GM12872 (cell line): ENCODE data around the gene MICAL1.

ENCODE experiments used
- CTCF ChIP-seq: IDR thresholded peaks from 3 replicates; pipeline ENCODE4 v1.5.1; 2011; ENCODE audit warnings: low read depth, mild to moderate bottlenecking, low read length, moderate library complexity; ENCODE audit not compliant: insufficient read depth

Gene MICAL1

DNA sequence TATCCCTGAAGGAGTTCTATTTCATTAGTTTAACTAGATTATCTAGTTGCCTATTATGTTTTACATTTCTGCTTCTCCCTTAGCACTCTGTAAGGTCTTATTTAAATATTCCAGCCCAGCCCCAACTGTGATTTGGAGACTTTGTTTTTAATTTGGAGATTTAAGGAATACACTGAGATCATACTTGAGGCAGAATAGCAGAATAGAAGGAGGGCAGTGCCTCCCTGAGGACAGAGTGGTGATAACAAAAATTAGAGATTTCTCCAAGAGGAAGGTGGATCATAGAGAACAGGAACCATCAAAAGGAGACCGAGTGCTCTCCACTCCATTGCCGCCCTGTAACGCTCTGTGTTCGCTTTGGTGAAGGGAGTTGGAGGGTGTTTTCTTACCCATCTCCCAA, 58.6 kb downstream of the MICAL1 start:
- no peak for TF ChIP-seq CTCF

DNA sequence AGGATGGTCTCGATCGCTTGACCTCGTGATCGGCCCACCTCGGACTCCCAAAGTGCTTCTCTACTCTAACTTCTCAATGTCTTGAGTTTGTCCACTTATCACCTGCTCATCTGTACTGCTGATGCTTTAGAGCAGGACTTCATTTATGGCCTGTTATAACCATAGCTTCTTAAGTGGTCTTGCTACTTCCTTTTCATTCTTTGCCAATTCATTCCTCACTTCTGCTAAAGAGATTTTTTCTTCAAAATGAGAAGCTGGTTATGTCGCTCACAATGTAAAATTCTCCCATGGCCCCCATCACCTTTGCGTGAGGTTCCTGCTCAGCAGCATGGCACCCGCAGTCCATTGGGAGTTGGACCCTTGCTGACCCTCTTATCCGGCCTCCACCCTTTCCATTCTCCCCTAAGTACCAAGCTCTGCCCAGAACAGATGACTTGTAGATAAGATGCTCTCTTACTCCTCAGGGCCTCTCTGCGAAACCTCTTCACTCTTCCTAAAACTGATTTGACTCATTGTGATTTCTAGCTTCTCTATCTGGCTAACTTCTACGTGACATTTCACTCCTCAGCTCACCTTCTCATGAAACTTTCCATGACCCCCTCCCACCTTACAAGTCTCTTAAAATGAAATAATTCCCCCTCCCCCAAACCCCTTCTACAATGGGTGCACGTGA, 59.4 kb downstream of the MICAL1 start:
- no peak for TF ChIP-seq CTCF
